ENCODE measurements around the gene C1orf167. TPM values are rescaled to one million over a fixed set of nuclear protein-coding genes. Genes with fewer than 3 reads are reported as not detected.

C1orf167 gene
- polyA plus RNA-seq, 1 of the 3 experiments (the other 2 are of a cell fraction), result 0.10 TPM

- Histone ChIP-seq H3K4me3 (ENCODE audit: low read depth in 2 of 2, low read length in 1 of 2) (no peak overlapping the region), H3K79me2 (ENCODE audit: insufficient read depth) (no peaks in the 10 kb centered on the region), H3K9me3 (no peaks in the 10 kb centered on the region), H3K9ac (no peak overlapping the region), H3K4me1 (ENCODE audit: control insufficient read depth in 1 of 2, insufficient read depth in 2 of 2, low read depth in 1 of 2, low read length in 1 of 2) (peaks cover 0 to 9% of the 10 kb centered on the region in 2 experiments; a peak in 1 of 4 replicates), H3K4me2 (no peak overlapping the region), H3K9me2 (no peaks in the 10 kb centered on the region), H3K36me3 (replicated peaks in 1 of 2; ENCODE audit: control insufficient read depth in 1 of 2, insufficient read depth in 2 of 2, low read length in 1 of 2) (no peaks in the 10 kb centered on the region), H3K27ac (ENCODE audit: low read depth in 2 of 2, low read length in 1 of 2) (no peak overlapping the region), H2AFZ (ENCODE audit: low read depth) (no peak overlapping the region), H3F3A (replicated peaks; ENCODE audit: insufficient read depth) (no peaks in the 10 kb centered on the region), H4K20me1 (ENCODE audit: insufficient read depth) (no peaks in the 10 kb centered on the region), H3K27me3 (ENCODE audit: insufficient read depth) (no peaks in the 10 kb centered on the region)
- TF ChIP-seq TEAD4 (IDR thresholded peaks at IDR 0.05; ENCODE audit: borderline replicate concordance, insufficient read depth) (no peak), SMC3 (IDR thresholded peaks at IDR 0.05; ENCODE audit: low read depth, low read length) (no peak), FOSL2 (IDR thresholded peaks at IDR 0.05; ENCODE audit: borderline replicate concordance, low read depth) (no peak), IRF3 (IDR thresholded peaks at IDR 0.05; ENCODE audit: low read depth, low read length) (no peak), GABPA (IDR thresholded peaks at IDR 0.05; ENCODE audit: low read depth) (no peak), RAD21 (IDR thresholded peaks at IDR 0.05; ENCODE audit: low read length) (no peak), FOXM1 (IDR thresholded peaks at IDR 0.05; ENCODE audit: low read depth) (no peak), TAF1 (IDR thresholded peaks at IDR 0.05; ENCODE audit: borderline replicate concordance, low read depth, low read length) (no peak), RFX5 (IDR thresholded peaks at IDR 0.05; ENCODE audit: low read length) (no peak), TCF12 (IDR thresholded peaks at IDR 0.05) (no peak), REST (IDR thresholded peaks at IDR 0.05; ENCODE audit: low read depth, low read length) (no peak), CTCF (IDR thresholded peaks at IDR 0.05) (no peak), ZBTB33 (IDR thresholded peaks at IDR 0.05; ENCODE audit: borderline replicate concordance, low read depth) (no peak), EP300 (IDR thresholded peaks at IDR 0.05; ENCODE audit: borderline replicate concordance in 1 of 2, low read depth in 1 of 2, low read length in 1 of 2) (no peak), YY1 (IDR thresholded peaks at IDR 0.05; ENCODE audit: low read depth) (no peak)
- TF ChIP-seq, protein P1, sequence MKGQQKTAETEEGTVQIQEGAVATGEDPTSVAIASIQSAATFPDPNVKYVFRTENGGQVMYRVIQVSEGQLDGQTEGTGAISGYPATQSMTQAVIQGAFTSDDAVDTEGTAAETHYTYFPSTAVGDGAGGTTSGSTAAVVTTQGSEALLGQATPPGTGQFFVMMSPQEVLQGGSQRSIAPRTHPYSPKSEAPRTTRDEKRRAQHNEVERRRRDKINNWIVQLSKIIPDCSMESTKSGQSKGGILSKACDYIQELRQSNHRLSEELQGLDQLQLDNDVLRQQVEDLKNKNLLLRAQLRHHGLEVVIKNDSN (IDR thresholded peaks at IDR 0.05; ENCODE audit: borderline replicate concordance, low read depth), result no peak
- DNase-seq, result no peak
- CTCF ChIA-PET, result no interaction called here
- WGBS (ENCODE audit: low lambda C conversion rate), result 50% methylated on average over 4 of the region's 4 CpGs
- POLR2A ChIA-PET, result no interaction called here
These were observed 2.2 kb upstream of the C1orf167 start for GRCh38 chr1:11759791-11760190.

All from SK-N-SH (cell line).